HCT116 (cell line): Measurements from ENCODE around the gene GRM8. TPM values are rescaled to one million over a fixed set of nuclear protein-coding genes. Genes with fewer than 3 reads are reported as not detected.

Experiments
- ATAC-seq: fragments of 200-7000 bp; cut with Tn5 transposase; 2 replicates; pipeline ENCODE4 v1.9.1; 2020; ENCODE audit warnings: mild to moderate bottlenecking, moderate library complexity
- BruUV-seq: library from RNA; stranded (reverse); fragments of 400-500 nt; replicated peaks from 2 replicates; lab custom pipeline; 2021; lab: Mats Ljungman, UMichigan
- CTCF ChIA-PET: fragments of 300-600 bp; sonication (Branson Sonifier 250); formaldehyde crosslinking; loops from one replicate; lab custom pipeline; 2021; ENCODE audit warnings: antibody characterized with exemption; lab: Charles Lee
- POLR2A ChIA-PET: fragments of 300-600, 350-600 bp; sonication (Branson Sonifier 250); formaldehyde crosslinking; loops from one replicate; lab custom pipeline; 2021; ENCODE audit warnings: antibody characterized with exemption; lab: Charles Lee
- RAD21 ChIA-PET, 2 experiments: fragments of 300-600 bp; sonication (Branson Sonifier 250); formaldehyde crosslinking; loops; one replicate each; lab custom pipeline; 2023; ENCODE audit warnings: low total read pairs in 2 of 2; ENCODE audit not compliant: uncharacterized antibody in 2 of 2, unreplicated experiment in 2 of 2, low non-redundant PET in 1 of 2; lab: Charles Lee
- DNase-seq: peaks from one replicate; pipeline ENCODE4 v3.0.0-alpha.2; 2010; ENCODE audit warnings: low read depth, low spot score
- H2AFZ ChIP-seq: fragments of 200-600 bp; shearing (Covaris generic), sonication (generic); 2 replicates; pipeline ENCODE4 v1.6.1; 2017; ENCODE audit warnings: low read depth, mixed run types, mixed read lengths, antibody characterized with exemption, low read length; ENCODE audit not compliant: poor library complexity, severe bottlenecking
- H3K27ac ChIP-seq: 2 replicates; pipeline ENCODE4 v1.5.1; 2012; ENCODE audit warnings: low read depth, low read length
- H3K27me3 ChIP-seq: fragments of 200-600 bp; sonication (generic); 2 replicates; pipeline ENCODE4 v1.6.1; 2016; ENCODE audit warnings: mixed run types, low read length, mixed read lengths; ENCODE audit not compliant: insufficient read depth
- H3K36me3 ChIP-seq, 2 experiments: fragments of 200-500 bp in 1 of 2; fragments of 200-600 bp in 1 of 2; sonication (Bioruptor generic) in 1 of 2; sonication (generic) in 1 of 2; 2 replicates each; pipeline versions ENCODE4 v1.5.1 to v1.6.1; 2014 to 2016; ENCODE audit warnings: low read length in 2 of 2, inconsistent platforms in 1 of 2, mixed read lengths in 1 of 2, mixed run types in 1 of 2; ENCODE audit not compliant: insufficient read depth in 2 of 2, control insufficient read depth in 1 of 2
- H3K4me1 ChIP-seq, 2 experiments: fragments of 200-600 bp in 1 of 2; sonication (generic) in 1 of 2; 2 replicates each; pipeline versions ENCODE4 v1.5.1 to v1.6.1; 2012 to 2017; ENCODE audit warnings: low read length in 2 of 2, inconsistent platforms in 1 of 2, mild to moderate bottlenecking in 1 of 2, mixed read lengths in 1 of 2, mixed run types in 1 of 2, moderate library complexity in 1 of 2; ENCODE audit not compliant: insufficient read depth in 2 of 2, control insufficient read depth in 1 of 2
- H3K4me2 ChIP-seq: fragments of 200-600 bp; sonication (generic); 2 replicates; pipeline ENCODE4 v1.6.1; 2017; ENCODE audit warnings: mixed run types, low read length, mixed read lengths
- H3K4me3 ChIP-seq, 2 experiments: fragments of 200-600 bp in 1 of 2; sonication (generic) in 1 of 2; replicated peaks in 1 of 2; 2 replicates each; pipeline ENCODE4 v1.5.1; 2011 to 2016; ENCODE audit warnings: low read length in 2 of 2, control low read depth in 1 of 2, low read depth in 1 of 2, mild to moderate bottlenecking in 1 of 2, mixed read lengths in 1 of 2, mixed run types in 1 of 2
- H3K79me2 ChIP-seq: fragments of 200-600 bp; sonication (generic); 2 replicates; pipeline ENCODE4 v1.6.1; 2017; ENCODE audit warnings: mild to moderate bottlenecking, mixed run types, low read length, moderate library complexity, mixed read lengths; ENCODE audit not compliant: insufficient read depth
- H3K9ac ChIP-seq: fragments of 200-600 bp; sonication (generic); 2 replicates; pipeline ENCODE4 v1.6.1; 2016; ENCODE audit warnings: low read length, mixed read lengths
- H3K9me2 ChIP-seq: fragments of 200-600 bp; sonication (generic), shearing (Covaris generic); 2 replicates; pipeline ENCODE4 v1.6.1; 2017; ENCODE audit warnings: mixed run types, mild to moderate bottlenecking, moderate library complexity; ENCODE audit not compliant: insufficient read depth
- H3K9me3 ChIP-seq, 2 experiments: fragments of 200-500 bp in 1 of 2; fragments of 200-600 bp in 1 of 2; sonication (Bioruptor generic) in 1 of 2; sonication (generic) in 1 of 2; 2 replicates each; pipeline ENCODE4 v1.6.1; 2014 to 2017; ENCODE audit warnings: low read length in 2 of 2, mixed read lengths in 2 of 2, inconsistent platforms in 1 of 2, low read depth in 1 of 2, mild to moderate bottlenecking in 1 of 2, mixed run types in 1 of 2, moderate library complexity in 1 of 2; ENCODE audit not compliant: control insufficient read depth in 1 of 2, insufficient read depth in 1 of 2
- H4K20me1 ChIP-seq: fragments of 200-600 bp; sonication (generic), shearing (Covaris generic); 2 replicates; pipeline ENCODE4 v1.6.1; 2017; ENCODE audit warnings: mixed run types, mild to moderate bottlenecking, moderate library complexity; ENCODE audit not compliant: insufficient read depth
- CBX3 ChIP-seq: IDR thresholded peaks from 2 replicates; pipeline ENCODE4 v1.6.1; 2012; ENCODE audit warnings: low read depth
- EGR1 ChIP-seq: IDR thresholded peaks from 2 replicates; pipeline ENCODE4 v1.6.1; 2012; ENCODE audit warnings: low read depth
- EZH2 ChIP-seq: fragments of 200-600 bp; sonication (generic); IDR thresholded peaks from 2 replicates; pipeline ENCODE4 v1.6.1; 2017; ENCODE audit warnings: antibody characterized with exemption, mixed run types
- POLR2AphosphoS5 ChIP-seq: IDR thresholded peaks from 2 replicates; pipeline ENCODE4 v1.6.1; 2011; ENCODE audit warnings: mild to moderate bottlenecking, low read depth, low read length, moderate library complexity
- SP1 ChIP-seq: IDR thresholded peaks from 2 replicates; pipeline ENCODE4 v1.6.1; 2012; ENCODE audit warnings: low read depth
- SRF ChIP-seq: IDR thresholded peaks from 2 replicates; pipeline ENCODE4 v1.6.1; 2012; ENCODE audit warnings: low read depth
- intact Hi-C: fragments of 100-400 bp; cut with micrococcal nuclease; formaldehyde crosslinking; loops from 2 replicates; pipeline ENCODE4 v1.10.0; 2022
- total RNA-seq: library from RNA; stranded (reverse); gene quantifications from one replicate; pipeline ENCODE4 v1.2.1, GENCODE V29; 2021; ENCODE audit not compliant: unreplicated experiment
- TF ChIP-seq, protein P1 (sequence below): IDR thresholded peaks from 2 replicates; pipeline ENCODE4 v1.6.1; 2012
- TF ChIP-seq, protein P2 (sequence below): IDR thresholded peaks from 2 replicates; pipeline ENCODE4 v1.6.1; 2011; ENCODE audit warnings: mild to moderate bottlenecking, low read length, moderate library complexity; ENCODE audit not compliant: insufficient replicate concordance; ENCODE audit errors: extremely low read depth
- TF ChIP-seq, protein P3 (sequence below), 3 experiments: fragments of 200-600 bp in 1 of 3; sonication (generic) in 1 of 3; IDR thresholded peaks in 2 of 3; conservative IDR thresholded peaks in 1 of 3; 2 replicates each; pipeline ENCODE4 v1.5.1; 2012 to 2017; ENCODE audit warnings: low read depth in 2 of 3, low read length in 2 of 3, antibody characterized with exemption in 1 of 3, borderline replicate concordance in 1 of 3, control low read depth in 1 of 3, mild to moderate bottlenecking in 1 of 3, mixed read lengths in 1 of 3, mixed run types in 1 of 3, moderate library complexity in 1 of 3; ENCODE audit not compliant: insufficient read depth in 1 of 3

GRM8 gene
- total RNA-seq, 1 experiment from 2014 or later, result 0.05 TPM

GRCh38 chr7:126499481-126499880 lies 753.3 kb downstream of the GRM8 start:
- TF ChIP-seq SP1 (no peak), EGR1 (no peak), POLR2AphosphoS5 (no peak), CBX3 (no peak), SRF (no peak), EZH2 (no peak)
- TF ChIP-seq, protein P1, sequence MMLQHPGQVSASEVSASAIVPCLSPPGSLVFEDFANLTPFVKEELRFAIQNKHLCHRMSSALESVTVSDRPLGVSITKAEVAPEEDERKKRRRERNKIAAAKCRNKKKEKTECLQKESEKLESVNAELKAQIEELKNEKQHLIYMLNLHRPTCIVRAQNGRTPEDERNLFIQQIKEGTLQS, result no peak
- TF ChIP-seq, protein P2, sequence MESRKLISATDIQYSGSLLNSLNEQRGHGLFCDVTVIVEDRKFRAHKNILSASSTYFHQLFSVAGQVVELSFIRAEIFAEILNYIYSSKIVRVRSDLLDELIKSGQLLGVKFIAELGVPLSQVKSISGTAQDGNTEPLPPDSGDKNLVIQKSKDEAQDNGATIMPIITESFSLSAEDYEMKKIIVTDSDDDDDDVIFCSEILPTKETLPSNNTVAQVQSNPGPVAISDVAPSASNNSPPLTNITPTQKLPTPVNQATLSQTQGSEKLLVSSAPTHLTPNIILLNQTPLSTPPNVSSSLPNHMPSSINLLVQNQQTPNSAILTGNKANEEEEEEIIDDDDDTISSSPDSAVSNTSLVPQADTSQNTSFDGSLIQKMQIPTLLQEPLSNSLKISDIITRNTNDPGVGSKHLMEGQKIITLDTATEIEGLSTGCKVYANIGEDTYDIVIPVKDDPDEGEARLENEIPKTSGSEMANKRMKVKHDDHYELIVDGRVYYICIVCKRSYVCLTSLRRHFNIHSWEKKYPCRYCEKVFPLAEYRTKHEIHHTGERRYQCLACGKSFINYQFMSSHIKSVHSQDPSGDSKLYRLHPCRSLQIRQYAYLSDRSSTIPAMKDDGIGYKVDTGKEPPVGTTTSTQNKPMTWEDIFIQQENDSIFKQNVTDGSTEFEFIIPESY, result no peak
- TF ChIP-seq, protein P3, sequence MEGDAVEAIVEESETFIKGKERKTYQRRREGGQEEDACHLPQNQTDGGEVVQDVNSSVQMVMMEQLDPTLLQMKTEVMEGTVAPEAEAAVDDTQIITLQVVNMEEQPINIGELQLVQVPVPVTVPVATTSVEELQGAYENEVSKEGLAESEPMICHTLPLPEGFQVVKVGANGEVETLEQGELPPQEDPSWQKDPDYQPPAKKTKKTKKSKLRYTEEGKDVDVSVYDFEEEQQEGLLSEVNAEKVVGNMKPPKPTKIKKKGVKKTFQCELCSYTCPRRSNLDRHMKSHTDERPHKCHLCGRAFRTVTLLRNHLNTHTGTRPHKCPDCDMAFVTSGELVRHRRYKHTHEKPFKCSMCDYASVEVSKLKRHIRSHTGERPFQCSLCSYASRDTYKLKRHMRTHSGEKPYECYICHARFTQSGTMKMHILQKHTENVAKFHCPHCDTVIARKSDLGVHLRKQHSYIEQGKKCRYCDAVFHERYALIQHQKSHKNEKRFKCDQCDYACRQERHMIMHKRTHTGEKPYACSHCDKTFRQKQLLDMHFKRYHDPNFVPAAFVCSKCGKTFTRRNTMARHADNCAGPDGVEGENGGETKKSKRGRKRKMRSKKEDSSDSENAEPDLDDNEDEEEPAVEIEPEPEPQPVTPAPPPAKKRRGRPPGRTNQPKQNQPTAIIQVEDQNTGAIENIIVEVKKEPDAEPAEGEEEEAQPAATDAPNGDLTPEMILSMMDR (IDR thresholded peaks at IDR 0.05 in 2 of 3, conservative IDR thresholded peaks at IDR 0.05 in 1 of 3; ENCODE audit: borderline replicate concordance in 1 of 3, insufficient read depth in 1 of 3, low read depth in 2 of 3, low read length in 2 of 3), result no peak

More at GRCh38 chr7:126499481-126499880, 753.3 kb downstream of the GRM8 start:
- H3K27ac ChIP-seq, result no peak overlapping the region
- POLR2A ChIA-PET, result no interaction called here
- intact Hi-C loops, result no loop called here
- H2AFZ ChIP-seq, result no peak overlapping the region
- RAD21 ChIA-PET, result no interaction called here
- no peaks in the 10 kb centered on the region for H3K36me3 ChIP-seq
- H3K79me2 ChIP-seq, result no peaks in the 10 kb centered on the region
- H3K4me2 ChIP-seq, result no peak overlapping the region
- no peak for ATAC-seq
- H3K9ac ChIP-seq, result no peak overlapping the region
- BruUV-seq, result no TSS peak
- no peaks in the 10 kb centered on the region for H3K9me2 ChIP-seq
- CTCF ChIA-PET, result no interaction called here
- no peaks in the 10 kb centered on the region for H3K27me3 ChIP-seq
- no peaks in the 10 kb centered on the region for H4K20me1 ChIP-seq
- no peak overlapping the region for H3K4me3 ChIP-seq
- no peaks in the 10 kb centered on the region for H3K4me1 ChIP-seq
- no peaks in the 10 kb centered on the region for H3K9me3 ChIP-seq
- DNase-seq, result no peak
